GM12801 (cell line): ENCODE measurements around the gene TEC.

Experiments used
- CTCF ChIP-seq: IDR thresholded peaks from one replicate; pipeline ENCODE4 v1.5.1; 2011; ENCODE audit warnings: control low read depth; ENCODE audit not compliant: insufficient read length; ENCODE audit errors: extremely low read depth

The TEC gene

GRCh38 chr4:48120132-48120531 lies 149.5 kb downstream of the TEC start:
- no peak for TF ChIP-seq CTCF

- TF ChIP-seq CTCF: no peak
Observed at GRCh38 chr4:48119646-48120045, 150.0 kb downstream of the TEC start.

GRCh38 chr4:48118081-48118480 lies 151.6 kb downstream of the TEC start:
- no peak for TF ChIP-seq CTCF

GRCh38 chr4:48116582-48116981 lies 153.1 kb downstream of the TEC start:
- TF ChIP-seq CTCF: no peak

- no peak for TF ChIP-seq CTCF
Observed at GRCh38 chr4:48114412-48114811, 155.2 kb downstream of the TEC start.

GRCh38 chr4:48112017-48112667 lies 157.5 kb downstream of the TEC start:
- TF ChIP-seq CTCF: no peak

- TF ChIP-seq CTCF: no peak
Observed at GRCh38 chr4:48110452-48110978, 159.1 kb downstream of the TEC start.
